Breast epithelium (tissue), 3 donors: Measurements from ENCODE around the gene RAP1GAP2.

Experiments
- POLR2A ChIP-seq: fragments of 450-650 bp; IDR thresholded peaks from one replicate; pipeline ENCODE4 v1.6.1; 2016; ENCODE audit warnings: antibody characterized with exemption, mild to moderate bottlenecking, moderate library complexity
- POLR2AphosphoS5 ChIP-seq, 3 donors: sonication (generic); formaldehyde crosslinking; IDR thresholded peaks; one replicate each; pipeline ENCODE4 v1.6.1; 2017; ENCODE audit warnings: antibody characterized with exemption in 3 of 3
- TF ChIP-seq, protein P1 (sequence below), 3 donors: fragments of 450-650 bp; IDR thresholded peaks; one replicate each; pipeline ENCODE4 v1.5.1; 2016 to 2017; ENCODE audit warnings: antibody characterized with exemption in 3 of 3, mild to moderate bottlenecking in 3 of 3, moderate library complexity in 3 of 3

DNA sequence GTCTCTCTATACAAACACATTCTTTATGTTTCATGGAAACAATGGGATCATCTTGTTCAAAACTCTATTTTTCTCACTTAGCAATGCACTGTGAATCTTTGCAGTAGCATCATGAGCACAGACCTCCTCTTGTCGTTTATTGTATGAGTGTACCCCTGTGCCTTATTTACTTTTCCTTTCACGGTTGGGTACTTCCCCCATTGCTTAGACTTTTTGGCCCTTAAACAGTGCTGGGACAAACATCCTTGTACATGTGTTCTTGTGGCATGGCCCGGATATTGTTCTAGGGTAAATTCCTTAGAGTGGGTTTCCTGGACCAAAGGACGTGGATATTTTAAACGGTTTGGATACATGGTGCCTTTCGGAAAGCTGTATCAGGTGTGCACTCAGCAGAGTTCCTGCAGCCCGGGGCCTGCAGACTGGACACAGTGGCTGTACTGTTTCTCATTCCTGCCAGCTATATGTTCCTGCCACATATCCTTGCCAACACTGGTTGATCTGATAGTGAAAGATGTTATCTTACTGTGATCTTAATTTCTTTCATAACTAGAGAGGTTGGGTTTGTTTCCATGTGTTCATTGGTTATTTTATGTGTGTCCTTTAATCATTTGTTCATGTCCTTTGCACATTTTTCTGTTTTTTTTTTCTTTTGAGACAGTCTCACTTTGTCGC lies 156.1 kb downstream of the RAP1GAP2 start:
- TF ChIP-seq, protein P1, sequence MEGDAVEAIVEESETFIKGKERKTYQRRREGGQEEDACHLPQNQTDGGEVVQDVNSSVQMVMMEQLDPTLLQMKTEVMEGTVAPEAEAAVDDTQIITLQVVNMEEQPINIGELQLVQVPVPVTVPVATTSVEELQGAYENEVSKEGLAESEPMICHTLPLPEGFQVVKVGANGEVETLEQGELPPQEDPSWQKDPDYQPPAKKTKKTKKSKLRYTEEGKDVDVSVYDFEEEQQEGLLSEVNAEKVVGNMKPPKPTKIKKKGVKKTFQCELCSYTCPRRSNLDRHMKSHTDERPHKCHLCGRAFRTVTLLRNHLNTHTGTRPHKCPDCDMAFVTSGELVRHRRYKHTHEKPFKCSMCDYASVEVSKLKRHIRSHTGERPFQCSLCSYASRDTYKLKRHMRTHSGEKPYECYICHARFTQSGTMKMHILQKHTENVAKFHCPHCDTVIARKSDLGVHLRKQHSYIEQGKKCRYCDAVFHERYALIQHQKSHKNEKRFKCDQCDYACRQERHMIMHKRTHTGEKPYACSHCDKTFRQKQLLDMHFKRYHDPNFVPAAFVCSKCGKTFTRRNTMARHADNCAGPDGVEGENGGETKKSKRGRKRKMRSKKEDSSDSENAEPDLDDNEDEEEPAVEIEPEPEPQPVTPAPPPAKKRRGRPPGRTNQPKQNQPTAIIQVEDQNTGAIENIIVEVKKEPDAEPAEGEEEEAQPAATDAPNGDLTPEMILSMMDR (IDR thresholded peaks at IDR 0.05): no peak
- TF ChIP-seq POLR2AphosphoS5 (IDR thresholded peaks at IDR 0.05) (no peak), POLR2A (no peak)
